Superior temporal gyrus (tissue), 1 donor: ENCODE data around the gene FERD3L.
"Not testable (repeated sequence)": the region's sequence is repeated elsewhere in the genome, so short reads cannot be mapped to it uniquely, and the experiment has no call there.

ENCODE experiments used
- DNase-seq: peaks from one replicate; pipeline ENCODE4 v3.0.0-alpha.2; 2016; ENCODE audit errors: extremely low spot score

FERD3L gene, protein sequence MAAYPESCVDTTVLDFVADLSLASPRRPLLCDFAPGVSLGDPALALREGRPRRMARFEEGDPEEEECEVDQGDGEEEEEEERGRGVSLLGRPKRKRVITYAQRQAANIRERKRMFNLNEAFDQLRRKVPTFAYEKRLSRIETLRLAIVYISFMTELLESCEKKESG

DNA sequence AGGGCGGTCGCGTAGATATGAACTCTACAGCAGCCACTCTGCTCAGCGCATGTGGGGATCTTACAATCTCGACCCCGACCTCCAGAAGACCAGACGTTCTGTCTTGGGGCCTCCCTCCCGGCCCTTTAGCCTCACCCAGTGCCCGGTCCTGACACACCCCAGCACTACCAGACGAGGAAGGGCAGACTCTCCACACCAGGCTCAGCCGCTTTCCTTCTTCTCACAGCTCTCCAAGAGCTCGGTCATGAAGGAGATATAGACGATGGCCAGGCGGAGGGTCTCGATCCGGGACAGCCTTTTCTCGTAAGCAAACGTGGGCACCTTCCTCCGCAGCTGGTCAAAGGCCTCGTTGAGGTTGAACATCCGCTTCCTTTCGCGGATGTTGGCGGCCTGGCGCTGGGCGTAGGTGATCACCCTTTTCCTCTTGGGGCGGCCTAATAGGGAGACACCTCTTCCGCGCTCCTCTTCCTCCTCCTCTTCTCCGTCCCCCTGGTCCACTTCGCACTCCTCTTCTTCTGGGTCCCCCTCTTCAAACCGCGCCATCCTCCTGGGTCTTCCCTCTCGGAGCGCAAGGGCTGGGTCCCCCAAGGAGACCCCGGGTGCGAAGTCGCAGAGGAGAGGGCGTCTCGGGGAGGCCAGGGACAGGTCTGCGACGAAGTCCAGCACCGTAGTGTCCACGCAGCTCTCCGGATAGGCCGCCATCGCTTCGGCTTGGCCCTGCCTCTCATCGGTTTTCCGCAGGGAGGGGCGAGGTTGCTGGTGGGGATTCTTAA lies at the start of gene FERD3L:
FERD3L (minus strand) TSS at position 761 of the 773 bp plus-strand sequence; CDS start at position 702, 59 bp downstream.
- DNase-seq = no peak

DNA sequence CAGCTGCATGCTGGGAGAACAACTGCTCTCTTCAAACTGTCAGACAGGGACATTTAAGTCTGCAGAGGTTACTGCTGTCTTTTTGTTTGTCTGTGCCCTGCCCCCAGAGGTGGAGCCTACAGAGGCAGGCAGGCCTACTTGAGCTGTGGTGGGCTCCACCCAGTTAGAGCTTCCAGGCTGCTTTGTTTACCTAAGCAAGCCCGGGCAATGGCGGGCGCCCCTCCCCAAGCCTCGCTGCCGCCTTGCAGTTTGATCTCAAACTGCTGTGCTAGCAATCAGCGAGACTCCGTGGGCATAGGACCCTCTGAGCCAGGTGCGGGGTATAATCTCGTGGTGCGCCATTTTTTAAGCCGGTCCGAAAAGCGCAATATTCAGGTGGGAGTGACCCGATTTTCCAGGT lies 49.2 kb upstream of the FERD3L start:
- not testable (repeated sequence) for DNase-seq

DNA sequence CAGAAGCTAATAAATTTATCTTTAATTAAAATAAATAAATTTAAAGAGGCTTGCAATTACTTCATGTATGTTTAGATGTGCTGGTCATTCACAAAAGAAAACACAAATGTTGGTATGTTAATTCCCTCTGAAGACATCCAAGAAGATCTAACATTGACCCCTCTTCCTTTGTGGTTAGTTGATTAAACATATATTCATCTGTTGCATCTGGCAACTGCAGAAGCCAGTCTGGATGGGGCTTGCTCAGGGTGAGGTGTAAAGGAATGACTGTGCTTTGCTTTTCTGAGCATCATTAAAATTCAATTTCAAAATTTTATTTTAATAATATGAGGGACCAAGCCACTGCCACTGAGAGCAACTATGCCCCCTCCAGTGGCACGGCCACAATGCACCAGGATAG lies 36.4 kb upstream of the FERD3L start:
- DNase-seq = no peak

DNA sequence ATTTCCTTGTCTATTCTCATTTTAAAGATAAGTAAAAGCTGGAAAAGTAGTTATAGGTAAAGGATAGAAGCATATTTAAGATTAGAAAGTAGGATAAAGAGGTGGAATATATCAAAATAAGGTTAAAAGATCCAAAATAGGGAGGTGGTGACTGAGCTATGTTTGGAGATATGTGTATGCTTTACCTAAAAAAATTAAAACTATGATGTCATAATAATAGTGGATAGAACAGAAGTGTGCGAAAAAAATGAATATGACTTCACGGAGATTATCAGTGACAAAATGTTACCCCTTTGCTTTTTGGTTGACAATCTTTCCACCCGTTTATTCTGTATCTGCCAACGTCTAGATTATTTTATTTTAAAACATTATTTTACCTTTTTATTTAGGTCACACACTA lies 33.4 kb upstream of the FERD3L start:
- DNase-seq = no peak

GRCh38 chr7:19177269-19177668 lies 32.0 kb upstream of the FERD3L start:
- DNase-seq = no peak

DNA sequence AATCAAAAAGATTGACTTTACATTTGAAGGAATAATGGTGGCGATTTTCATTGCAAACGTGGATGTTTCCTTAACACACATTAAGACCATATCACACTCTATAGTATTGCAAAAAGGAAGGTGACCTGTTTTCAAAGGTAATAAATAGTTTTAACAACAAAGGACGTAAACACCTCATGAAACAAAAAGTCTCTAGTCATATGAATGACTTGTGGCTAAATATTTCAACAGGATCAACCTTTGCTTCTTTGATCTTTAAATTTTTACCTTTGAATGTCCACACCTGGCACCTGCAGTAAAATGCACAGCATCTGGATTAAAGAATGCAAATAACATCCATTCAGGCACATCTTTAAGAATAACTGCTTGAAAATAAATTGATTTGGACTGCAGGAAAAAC lies 30.0 kb upstream of the FERD3L start:
- DNase-seq = no peak

- no peak for DNase-seq
These were observed 16.4 kb upstream of the FERD3L start for GRCh38 chr7:19161671-19162070.

DNA sequence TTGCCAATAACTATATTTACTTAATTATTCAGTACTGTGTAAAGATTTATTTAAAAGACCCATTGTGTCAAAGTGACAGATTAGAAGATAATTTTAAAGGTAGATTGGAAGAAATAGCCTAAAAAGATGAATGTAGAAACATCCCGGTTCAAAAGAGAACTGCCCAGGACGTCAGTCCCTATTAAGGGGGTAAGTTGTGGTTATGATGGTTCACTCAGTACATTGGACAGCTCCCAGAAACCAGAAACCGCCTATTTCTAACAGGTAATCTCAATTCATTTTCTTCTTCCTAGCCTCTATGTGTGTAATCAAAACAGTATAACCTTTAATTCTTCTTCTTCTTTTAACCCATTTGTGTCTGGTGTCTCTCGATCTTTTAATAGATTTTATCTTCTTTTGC lies 1.5 kb upstream of the FERD3L start:
- no peak for DNase-seq

GRCh38 chr7:19145434-19146115 lies 354 bp upstream of the FERD3L start:
- no peak for DNase-seq

GRCh38 chr7:19143881-19144574 lies 1.2 kb downstream of the FERD3L start:
- DNase-seq = no peak

DNA sequence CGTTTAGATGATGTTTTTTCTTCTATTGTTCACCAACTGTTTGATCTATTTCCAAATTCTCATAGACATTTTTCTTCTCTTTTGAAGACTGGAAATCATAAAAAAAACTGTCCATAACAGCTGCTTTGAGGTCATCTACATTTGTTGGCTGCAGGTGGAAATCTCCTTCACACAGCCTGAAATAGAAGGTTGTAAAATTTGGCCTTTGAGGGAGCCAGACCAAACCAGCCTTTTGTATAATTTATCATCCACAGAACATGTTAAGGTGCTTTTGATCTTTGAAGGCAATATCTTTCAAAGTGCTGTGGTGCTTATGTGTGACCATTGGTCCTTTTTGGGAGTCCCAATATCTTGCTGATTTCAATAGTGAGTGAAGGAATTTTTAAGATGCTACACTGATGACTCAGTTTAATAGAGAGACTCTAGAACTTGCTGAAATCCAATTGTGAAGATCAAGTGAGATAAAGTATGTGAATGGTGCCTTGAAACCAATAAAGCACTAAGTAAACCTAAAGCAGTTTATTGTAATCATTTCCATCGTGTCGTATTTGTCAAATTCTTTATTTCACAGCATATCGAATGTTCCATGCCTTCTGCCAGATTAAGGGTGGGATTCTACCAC lies 5.4 kb downstream of the FERD3L start:
- no peak for DNase-seq

GRCh38 chr7:19133886-19134285 lies 11.3 kb downstream of the FERD3L start:
- DNase-seq = no peak

DNA sequence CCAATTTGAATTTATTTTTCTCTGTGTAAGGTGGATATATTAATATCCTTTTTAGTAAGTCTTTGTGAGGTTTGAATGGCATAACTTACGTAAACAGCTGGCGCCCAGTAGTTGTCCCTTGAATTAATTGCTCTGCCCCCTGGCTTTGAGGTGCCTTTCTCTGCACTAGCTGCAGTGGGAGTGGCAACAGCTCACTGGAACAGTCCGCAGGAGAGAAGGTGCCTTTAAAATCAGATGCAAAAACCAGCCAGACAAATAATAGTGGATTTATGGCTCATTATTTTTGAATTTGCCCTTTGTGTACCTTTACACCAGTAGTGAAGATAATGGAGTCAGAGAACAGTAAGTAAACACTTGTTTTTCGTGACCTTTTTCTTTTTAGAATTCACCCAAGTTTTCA lies 11.8 kb downstream of the FERD3L start:
- DNase-seq = no peak

GRCh38 chr7:19128856-19129255 lies 16.4 kb downstream of the FERD3L start:
- no peak for DNase-seq

DNA sequence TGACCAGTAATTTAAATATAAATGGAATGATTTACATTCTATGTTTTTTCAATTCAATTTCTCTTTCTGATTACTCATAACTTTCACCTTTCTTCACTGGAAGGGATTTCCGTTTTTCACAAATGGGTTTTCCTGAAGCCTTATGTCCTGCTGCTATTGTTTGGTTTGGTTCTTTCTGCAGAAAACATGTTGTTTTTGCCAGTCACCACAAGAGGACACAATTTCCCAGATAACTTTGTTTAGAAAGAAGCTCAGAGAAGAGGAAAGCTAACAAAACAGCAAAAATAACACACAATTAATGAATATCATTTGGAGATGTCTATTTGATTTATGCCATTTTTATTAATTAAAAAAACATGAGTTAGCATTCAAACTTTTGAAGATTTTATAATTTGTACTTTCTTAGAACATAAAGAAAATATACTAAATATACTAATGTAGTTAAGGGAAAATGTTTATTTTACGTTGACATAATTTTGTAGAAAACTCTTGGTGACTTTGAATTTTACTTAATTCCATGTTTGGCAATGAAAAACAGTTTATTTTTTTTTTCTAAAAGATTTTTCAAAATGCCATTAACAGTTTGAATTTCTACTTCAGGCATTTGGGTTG lies 23.1 kb downstream of the FERD3L start:
- peak; percentile 65 for DNase-seq

DNA sequence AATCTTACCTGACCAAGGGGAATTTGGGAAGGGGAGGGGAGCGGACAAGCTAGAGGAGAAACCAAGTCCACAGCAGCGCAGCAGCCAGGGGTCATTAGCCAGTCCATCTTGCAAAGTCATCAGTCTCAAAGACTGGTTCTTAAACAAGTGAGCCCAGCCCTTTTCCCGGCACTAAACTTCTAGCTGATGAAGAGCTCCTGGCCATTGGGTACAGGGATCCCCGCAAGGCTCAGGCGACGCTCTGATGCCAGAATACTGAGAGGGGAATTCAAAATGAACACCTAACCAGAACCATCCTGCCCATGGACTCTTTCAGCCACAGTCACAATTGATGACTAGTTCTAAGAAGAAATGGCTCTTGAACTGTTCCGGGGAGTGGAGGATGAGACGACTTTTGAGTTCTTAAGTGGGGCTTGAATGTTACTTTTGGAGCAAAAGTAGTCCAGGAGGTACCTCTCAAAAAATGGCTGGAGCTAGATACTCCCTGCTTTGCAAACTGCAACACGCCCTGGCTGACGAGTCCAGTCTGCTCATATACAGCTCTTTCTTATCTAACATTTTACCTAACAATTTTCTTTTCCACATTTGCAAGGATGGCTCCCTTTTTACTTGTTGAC lies 25.2 kb downstream of the FERD3L start:
- DNase-seq = no peak

GRCh38 chr7:19119372-19119771 lies 25.8 kb downstream of the FERD3L start:
- DNase-seq = no peak

- DNase-seq = no peak
These were observed 26.4 kb downstream of the FERD3L start for GRCh38 chr7:19118636-19119371.

- no peak for DNase-seq
These were observed 27.2 kb downstream of the FERD3L start for GRCh38 chr7:19117870-19118608.
